Measurements from ENCODE around the gene DMWD. TPM values are rescaled to one million over a fixed set of nuclear protein-coding genes. Genes with fewer than 3 reads are reported as not detected.

Gene DMWD
- total RNA-seq, 6 experiments from 2014 or later, result 53.4 to 63.2 (median 55.3) TPM

DNA sequence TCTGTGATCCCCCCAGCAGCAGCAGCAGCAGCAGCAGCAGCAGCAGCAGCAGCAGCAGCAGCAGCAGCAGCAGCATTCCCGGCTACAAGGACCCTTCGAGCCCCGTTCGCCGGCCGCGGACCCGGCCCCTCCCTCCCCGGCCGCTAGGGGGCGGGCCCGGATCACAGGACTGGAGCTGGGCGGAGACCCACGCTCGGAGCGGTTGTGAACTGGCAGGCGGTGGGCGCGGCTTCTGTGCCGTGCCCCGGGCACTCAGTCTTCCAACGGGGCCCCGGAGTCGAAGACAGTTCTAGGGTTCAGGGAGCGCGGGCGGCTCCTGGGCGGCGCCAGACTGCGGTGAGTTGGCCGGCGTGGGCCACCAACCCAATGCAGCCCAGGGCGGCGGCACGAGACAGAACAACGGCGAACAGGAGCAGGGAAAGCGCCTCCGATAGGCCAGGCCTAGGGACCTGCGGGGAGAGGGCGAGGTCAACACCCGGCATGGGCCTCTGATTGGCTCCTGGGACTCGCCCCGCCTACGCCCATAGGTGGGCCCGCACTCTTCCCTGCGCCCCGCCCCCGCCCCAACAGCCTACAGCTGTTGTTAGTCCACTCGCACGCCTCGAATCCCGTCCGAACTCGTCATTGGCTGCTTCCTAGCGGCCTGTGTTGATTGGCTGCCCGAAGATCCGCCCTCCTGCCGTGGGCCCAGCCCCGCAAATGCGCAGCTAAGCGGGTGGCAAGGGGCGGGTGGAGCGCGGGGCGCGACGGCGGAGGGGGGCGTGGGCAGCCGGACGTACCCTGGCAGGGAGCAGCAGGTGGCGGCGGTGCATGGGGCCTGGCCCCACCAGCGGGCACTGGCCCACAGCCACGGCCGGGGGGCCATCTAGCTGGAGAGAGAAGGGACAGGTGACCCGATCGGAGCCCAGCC lies 22.2 kb downstream of the DMWD start:
- peak overlapping the region; percentile 89 for H3K4me3 Mint-ChIP-seq
- peaks cover 16% of the 10 kb centered on the region for H3K4me1 Mint-ChIP-seq (ENCODE audit: low read depth)
- no peaks in the 10 kb centered on the region for H3K9me3 Mint-ChIP-seq
- DNase-seq, result peak; percentile 95
- TF ChIP-seq, protein P1, sequence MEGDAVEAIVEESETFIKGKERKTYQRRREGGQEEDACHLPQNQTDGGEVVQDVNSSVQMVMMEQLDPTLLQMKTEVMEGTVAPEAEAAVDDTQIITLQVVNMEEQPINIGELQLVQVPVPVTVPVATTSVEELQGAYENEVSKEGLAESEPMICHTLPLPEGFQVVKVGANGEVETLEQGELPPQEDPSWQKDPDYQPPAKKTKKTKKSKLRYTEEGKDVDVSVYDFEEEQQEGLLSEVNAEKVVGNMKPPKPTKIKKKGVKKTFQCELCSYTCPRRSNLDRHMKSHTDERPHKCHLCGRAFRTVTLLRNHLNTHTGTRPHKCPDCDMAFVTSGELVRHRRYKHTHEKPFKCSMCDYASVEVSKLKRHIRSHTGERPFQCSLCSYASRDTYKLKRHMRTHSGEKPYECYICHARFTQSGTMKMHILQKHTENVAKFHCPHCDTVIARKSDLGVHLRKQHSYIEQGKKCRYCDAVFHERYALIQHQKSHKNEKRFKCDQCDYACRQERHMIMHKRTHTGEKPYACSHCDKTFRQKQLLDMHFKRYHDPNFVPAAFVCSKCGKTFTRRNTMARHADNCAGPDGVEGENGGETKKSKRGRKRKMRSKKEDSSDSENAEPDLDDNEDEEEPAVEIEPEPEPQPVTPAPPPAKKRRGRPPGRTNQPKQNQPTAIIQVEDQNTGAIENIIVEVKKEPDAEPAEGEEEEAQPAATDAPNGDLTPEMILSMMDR (IDR thresholded peaks at IDR 0.05), result peak; percentile 99
- peak overlapping the region; percentile 94 for H3K27ac Mint-ChIP-seq
- peaks cover 15% of the 10 kb centered on the region for H3K36me3 Mint-ChIP-seq (ENCODE audit: low read depth)
- peaks cover 28% of the 10 kb centered on the region for H3K27me3 Mint-ChIP-seq (ENCODE audit: insufficient read depth)

DNA sequence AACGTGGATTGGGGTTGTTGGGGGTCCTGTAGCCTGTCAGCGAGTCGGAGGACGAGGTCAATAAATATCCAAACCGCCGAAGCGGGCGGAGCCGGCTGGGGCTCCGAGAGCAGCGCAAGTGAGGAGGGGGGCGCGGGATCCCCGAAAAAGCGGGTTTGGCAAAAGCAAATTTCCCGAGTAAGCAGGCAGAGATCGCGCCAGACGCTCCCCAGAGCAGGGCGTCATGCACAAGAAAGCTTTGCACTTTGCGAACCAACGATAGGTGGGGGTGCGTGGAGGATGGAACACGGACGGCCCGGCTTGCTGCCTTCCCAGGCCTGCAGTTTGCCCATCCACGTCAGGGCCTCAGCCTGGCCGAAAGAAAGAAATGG lies 22.8 kb downstream of the DMWD start:
- DNase-seq, result no peak
- peaks cover 28% of the 10 kb centered on the region for H3K27me3 Mint-ChIP-seq (ENCODE audit: insufficient read depth)

DNA sequence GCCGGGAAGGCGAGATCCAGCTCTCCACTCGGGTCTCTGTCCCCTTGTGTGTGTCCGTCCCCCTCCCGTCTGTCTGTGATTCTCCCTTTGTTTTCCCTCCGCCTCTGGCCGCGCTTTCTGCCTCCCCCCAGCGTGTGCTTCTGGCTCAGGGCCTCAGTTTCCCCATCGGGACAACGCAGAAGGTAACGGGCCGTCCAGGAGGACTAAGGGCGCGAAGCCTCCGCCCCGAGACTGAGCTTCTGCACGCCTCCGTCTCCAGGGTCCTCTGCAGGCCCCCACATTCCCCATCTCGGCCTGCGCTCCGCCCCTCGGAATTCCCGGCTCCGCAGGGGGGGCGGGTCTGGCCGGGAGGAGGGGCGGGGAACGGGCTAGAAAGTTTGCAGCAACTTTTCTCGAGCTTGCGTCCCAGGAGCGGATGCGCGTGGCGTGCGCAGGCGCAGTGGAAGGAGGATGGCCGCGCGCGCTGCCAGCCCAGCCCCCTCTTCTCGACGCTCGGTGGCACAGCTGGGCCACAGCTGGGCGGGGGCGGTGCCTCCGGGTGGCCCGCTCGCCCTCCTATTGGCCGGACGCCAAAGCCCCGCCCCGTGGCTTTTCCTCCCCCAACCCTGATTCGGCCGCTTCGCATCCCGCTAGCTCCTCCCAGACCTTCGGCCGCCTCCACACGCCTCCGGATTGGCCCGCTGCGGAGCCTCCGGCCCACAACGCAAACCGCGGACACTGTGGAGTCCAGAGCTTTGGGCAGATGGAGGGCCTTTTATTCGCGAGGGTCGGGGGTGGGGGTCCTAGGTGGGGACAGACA lies 23.5 kb downstream of the DMWD start, which contains the start of gene SIX5:
SIX5 (minus strand) TSS at position 269 of the 799 bp plus-strand sequence. CDS start 408 bp downstream, outside the sequence.
- TF ChIP-seq, protein P1 (IDR thresholded peaks at IDR 0.05), result no peak
- Mint-ChIP-seq H3K4me3 (peak within 1 kb of the TSS; percentile 92), H3K27ac (peak within 1 kb of the TSS; percentile 94), H3K36me3 (ENCODE audit: low read depth) (peaks cover 15% of the 10 kb centered on the region), H3K27me3 (ENCODE audit: insufficient read depth) (peaks cover 28% of the 10 kb centered on the region), H3K9me3 (no peaks in the 10 kb centered on the region), H3K4me1 (ENCODE audit: low read depth) (peaks cover 22% of the 10 kb centered on the region)
- peak; percentile 96 for DNase-seq

More for the DNA sequence above, 22.8 kb downstream of the DMWD start:
- TF ChIP-seq, protein P1 (IDR thresholded peaks at IDR 0.05), result no peak
- H3K4me3 Mint-ChIP-seq, result peak overlapping the region; percentile 89
- peaks cover 17% of the 10 kb centered on the region for H3K4me1 Mint-ChIP-seq (ENCODE audit: low read depth)
- peaks cover 15% of the 10 kb centered on the region for H3K36me3 Mint-ChIP-seq (ENCODE audit: low read depth)
- peak overlapping the region; percentile 94 for H3K27ac Mint-ChIP-seq
- no peaks in the 10 kb centered on the region for H3K9me3 Mint-ChIP-seq

DNA sequence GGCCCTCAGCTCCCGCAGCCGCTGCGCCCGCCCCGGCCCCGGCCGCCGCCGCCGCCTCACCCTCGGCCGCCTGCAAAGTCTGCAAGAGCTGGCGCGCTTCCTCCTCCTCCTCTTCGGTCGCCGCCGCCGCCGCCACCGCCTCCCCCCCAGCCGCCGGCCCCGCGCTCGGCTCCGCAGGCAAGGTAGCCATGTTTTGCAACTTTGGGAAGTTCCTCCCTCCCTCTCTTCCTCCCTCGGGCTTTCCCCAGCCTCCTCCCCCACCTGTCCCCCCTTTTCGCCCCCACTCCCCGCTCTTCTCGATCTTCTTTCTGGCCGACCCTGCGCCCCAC lies 24.0 kb downstream of the DMWD start:
- peaks cover 15% of the 10 kb centered on the region for H3K36me3 Mint-ChIP-seq (ENCODE audit: low read depth)
- DNase-seq, result no peak

More for the DNA sequence above, 24.0 kb downstream of the DMWD start:
- Mint-ChIP-seq H3K4me1 (ENCODE audit: low read depth) (peaks cover 22% of the 10 kb centered on the region), H3K27me3 (ENCODE audit: insufficient read depth) (peaks cover 26% of the 10 kb centered on the region), H3K27ac (peak overlapping the region; percentile 91), H3K4me3 (peak overlapping the region; percentile 92), H3K9me3 (no peaks in the 10 kb centered on the region)
- TF ChIP-seq, protein P1 (IDR thresholded peaks at IDR 0.05), result no peak

Measured in HFFc6 (cell line).